CD14-positive monocyte (primary cell): ENCODE results near the gene NUP62CL. TPM values are rescaled to one million over a fixed set of nuclear protein-coding genes. Genes with fewer than 3 reads are reported as not detected.
A peak's percentile ranks its signal among the peaks of the same experiment; 100 is the strongest.

ENCODE experiments used
- DNase-seq, 3 donors: peaks; one replicate each; pipeline ENCODE4 v3.0.0-alpha.2; 2011 to 2022
- H2AFZ ChIP-seq: 2 replicates; pipeline ENCODE4 v1.6.0; 2012; ENCODE audit warnings: mild to moderate bottlenecking, low read depth, low read length, inconsistent platforms; ENCODE audit not compliant: insufficient read depth, poor library complexity, severe bottlenecking
- H3K27ac ChIP-seq, 2 donors: 1 replicate in 1 of 2; 2 replicates in 1 of 2; pipeline ENCODE4 v1.5.1; 2012 to 2013; ENCODE audit warnings: low read length in 2 of 2, control low read depth in 1 of 2, inconsistent platforms in 1 of 2, low read depth in 1 of 2, mild to moderate bottlenecking in 1 of 2
- H3K27me3 ChIP-seq, 2 donors: one replicate each; pipeline versions ENCODE4 v1.6.0 to v1.6.1; 2011 to 2013; ENCODE audit warnings: low read length in 2 of 2; ENCODE audit not compliant: control insufficient read depth in 2 of 2, insufficient read depth in 2 of 2
- H3K36me3 ChIP-seq, 2 donors: replicated peaks in 1 of 2; 1 replicate in 1 of 2; 2 replicates in 1 of 2; pipeline versions ENCODE4 v1.5.1 to v1.6.1; 2012 to 2013; ENCODE audit warnings: low read length in 2 of 2, control low read depth in 1 of 2, inconsistent platforms in 1 of 2, mild to moderate bottlenecking in 1 of 2; ENCODE audit not compliant: insufficient read depth in 2 of 2, control insufficient read depth in 1 of 2
- H3K4me1 ChIP-seq, 2 donors: 1 replicate in 1 of 2; 2 replicates in 1 of 2; pipeline versions ENCODE4 v1.5.1 to v1.6.1; 2012 to 2013; ENCODE audit warnings: low read length in 2 of 2, control low read depth in 1 of 2, inconsistent platforms in 1 of 2, mild to moderate bottlenecking in 1 of 2, moderate library complexity in 1 of 2; ENCODE audit not compliant: insufficient read depth in 2 of 2, control insufficient read depth in 1 of 2
- H3K4me2 ChIP-seq: replicated peaks from 2 replicates; pipeline ENCODE3; 2012; ENCODE audit warnings: low read length, moderate library complexity, mild to moderate bottlenecking; ENCODE audit not compliant: poor library complexity, severe bottlenecking; ENCODE audit errors: extremely low read depth
- H3K4me3 ChIP-seq, 3 experiments: fragments of 200-600 bp in 1 of 3; sonication (generic) in 1 of 3; replicated peaks in 1 of 3; 1 replicate in 2 of 3; 2 replicates in 1 of 3; pipeline ENCODE4 v1.5.1; 2011 to 2013; ENCODE audit warnings: low read length in 3 of 3, mild to moderate bottlenecking in 3 of 3, control low read depth in 2 of 3, low read depth in 2 of 3, inconsistent platforms in 1 of 3, moderate library complexity in 1 of 3
- H3K79me2 ChIP-seq: 2 replicates; pipeline ENCODE4 v1.6.0; 2012; ENCODE audit warnings: mild to moderate bottlenecking, control low read depth, inconsistent platforms, low read length, moderate library complexity; ENCODE audit not compliant: insufficient read depth
- H3K9ac ChIP-seq: 2 replicates; pipeline ENCODE4 v1.6.0; 2017; ENCODE audit warnings: low read length, mild to moderate bottlenecking; ENCODE audit not compliant: insufficient read depth, poor library complexity, severe bottlenecking
- H3K9me3 ChIP-seq, 2 donors: replicated peaks in 1 of 2; 1 replicate in 1 of 2; 2 replicates in 1 of 2; pipeline versions ENCODE4 v1.5.1 to v1.6.1; 2012 to 2013; ENCODE audit warnings: low read length in 2 of 2, control low read depth in 1 of 2; ENCODE audit not compliant: control insufficient read depth in 1 of 2, insufficient read depth in 1 of 2
- H4K20me1 ChIP-seq: 2 replicates; pipeline ENCODE4 v1.6.0; 2012; ENCODE audit warnings: mild to moderate bottlenecking, low read length, control low read depth, moderate library complexity; ENCODE audit not compliant: insufficient read depth
- H3K27ac Mint-ChIP-seq, 7 donors: one replicate each; pipeline ENCODE4 v1.8.0; 2020; ENCODE audit warnings: mild to moderate bottlenecking in 7 of 7, mixed read lengths in 7 of 7, moderate library complexity in 6 of 7, inconsistent platforms in 2 of 7
- H3K27me3 Mint-ChIP-seq, 3 donors: one replicate each; pipeline ENCODE4 v1.8.0; 2021 to 2022; ENCODE audit warnings: low read depth in 3 of 3, mild to moderate bottlenecking in 3 of 3, mixed read lengths in 3 of 3, moderate library complexity in 3 of 3, inconsistent platforms in 1 of 3
- H3K36me3 Mint-ChIP-seq, 2 donors: one replicate each; pipeline ENCODE4 v1.8.0; 2020; ENCODE audit warnings: mixed read lengths in 2 of 2, inconsistent platforms in 1 of 2, mild to moderate bottlenecking in 1 of 2
- H3K4me1 Mint-ChIP-seq: one replicate; pipeline ENCODE4 v1.8.0; 2020; ENCODE audit warnings: mild to moderate bottlenecking, mixed read lengths
- H3K4me3 Mint-ChIP-seq, 2 donors: one replicate each; pipeline ENCODE4 v1.8.0; 2020; ENCODE audit warnings: mild to moderate bottlenecking in 2 of 2, mixed read lengths in 2 of 2, moderate library complexity in 1 of 2
- H3K9me3 Mint-ChIP-seq, 7 donors: one replicate each; pipeline ENCODE4 v1.8.0; 2020 to 2022; ENCODE audit warnings: mixed read lengths in 7 of 7, mild to moderate bottlenecking in 6 of 7, moderate library complexity in 6 of 7, inconsistent platforms in 2 of 7
- WGBS: methylation state at CpG from one replicate; pipeline ENCODE4 v1.1.5; 2013; ENCODE audit warnings: missing lambda C conversion rate; ENCODE audit not compliant: insufficient coverage; 5-methylcytosine and 5-hydroxymethylcytosine counted together
- intact Hi-C, 2 donors: fragments of 100-400 bp; cut with micrococcal nuclease; formaldehyde crosslinking; loops; one replicate each; pipeline versions ENCODE4 v1.15.0 to v1.15.1; 2023
- polyA plus RNA-seq, 3 donors: library from polyadenylated mRNA; depleted of rRNA in 1 of 3; unstranded in 2 of 3; stranded (reverse) in 1 of 3; fragments of 300-500 nt in 2 of 3; fragments of >200 nt in 1 of 3; fragmentation: Illumina TruSeq in 2 of 3; gene quantifications; 1 replicate in 2 of 3; 2 replicates in 1 of 3; pipeline ENCODE4 v1.2.3, GENCODE V29; 2012 to 2021
- TF ChIP-seq, protein P1 (sequence below): fragments of 200-600 bp; IDR thresholded peaks from one replicate; pipeline ENCODE4 v1.8.0; 2022; ENCODE audit warnings: antibody characterized with exemption, mild to moderate bottlenecking

Gene NUP62CL
- polyA plus RNA-seq, 3 donors, result 0.09 TPM; not detected in 2

DNA sequence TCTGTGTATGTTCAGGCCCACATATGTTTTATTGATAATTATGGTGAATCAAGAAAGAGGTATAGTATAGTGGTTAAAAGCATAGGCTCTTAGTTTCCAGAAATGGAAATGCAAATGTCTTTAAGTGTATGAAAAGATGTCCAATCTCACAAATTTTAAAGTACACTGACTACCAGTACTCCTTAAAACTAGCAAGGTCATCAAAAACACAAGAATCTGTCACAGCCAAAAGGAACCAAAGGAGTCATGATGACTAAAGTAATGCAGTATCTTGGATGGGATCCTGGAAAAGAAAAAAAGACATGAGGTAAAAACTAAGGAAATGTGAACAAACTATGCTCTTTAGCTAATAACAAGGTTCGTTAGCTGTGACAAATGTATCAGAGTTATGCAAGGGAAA is 87.0 kb downstream of the NUP62CL start:
- Mint-ChIP-seq H3K9me3 (no peaks in the 10 kb centered on the region), H3K27ac (no peak overlapping the region), H3K27me3 (peaks cover 0 to 14% (median 0%) of the 10 kb centered on the region in 3 donors), H3K4me1 (peaks cover 15% of the 10 kb centered on the region), H3K4me3 (no peak overlapping the region), H3K36me3 (peaks cover 27% of the 10 kb centered on the region in 2 donors)
- Histone ChIP-seq H3K4me2 (no peak overlapping the region), H3K79me2 (peaks cover 12% of the 10 kb centered on the region), H3K36me3 (peaks cover 22 to 25% of the 10 kb centered on the region in 2 donors), H3K27ac (no peak overlapping the region), H3K4me1 (peaks cover 5% of the 10 kb centered on the region in 2 donors), H2AFZ (peak overlapping the region; percentile 82), H3K9ac (no peak overlapping the region), H3K27me3 (no peaks in the 10 kb centered on the region), H3K4me3 (no peak overlapping the region), H3K9me3 (no peaks in the 10 kb centered on the region), H4K20me1 (no peaks in the 10 kb centered on the region)
- no CpG with 5 or more reads among the region's 1 CpG for WGBS
- intact Hi-C loops, result no loop called here
- TF ChIP-seq, protein P1, sequence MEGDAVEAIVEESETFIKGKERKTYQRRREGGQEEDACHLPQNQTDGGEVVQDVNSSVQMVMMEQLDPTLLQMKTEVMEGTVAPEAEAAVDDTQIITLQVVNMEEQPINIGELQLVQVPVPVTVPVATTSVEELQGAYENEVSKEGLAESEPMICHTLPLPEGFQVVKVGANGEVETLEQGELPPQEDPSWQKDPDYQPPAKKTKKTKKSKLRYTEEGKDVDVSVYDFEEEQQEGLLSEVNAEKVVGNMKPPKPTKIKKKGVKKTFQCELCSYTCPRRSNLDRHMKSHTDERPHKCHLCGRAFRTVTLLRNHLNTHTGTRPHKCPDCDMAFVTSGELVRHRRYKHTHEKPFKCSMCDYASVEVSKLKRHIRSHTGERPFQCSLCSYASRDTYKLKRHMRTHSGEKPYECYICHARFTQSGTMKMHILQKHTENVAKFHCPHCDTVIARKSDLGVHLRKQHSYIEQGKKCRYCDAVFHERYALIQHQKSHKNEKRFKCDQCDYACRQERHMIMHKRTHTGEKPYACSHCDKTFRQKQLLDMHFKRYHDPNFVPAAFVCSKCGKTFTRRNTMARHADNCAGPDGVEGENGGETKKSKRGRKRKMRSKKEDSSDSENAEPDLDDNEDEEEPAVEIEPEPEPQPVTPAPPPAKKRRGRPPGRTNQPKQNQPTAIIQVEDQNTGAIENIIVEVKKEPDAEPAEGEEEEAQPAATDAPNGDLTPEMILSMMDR, result no peak
- no peak for DNase-seq

DNA sequence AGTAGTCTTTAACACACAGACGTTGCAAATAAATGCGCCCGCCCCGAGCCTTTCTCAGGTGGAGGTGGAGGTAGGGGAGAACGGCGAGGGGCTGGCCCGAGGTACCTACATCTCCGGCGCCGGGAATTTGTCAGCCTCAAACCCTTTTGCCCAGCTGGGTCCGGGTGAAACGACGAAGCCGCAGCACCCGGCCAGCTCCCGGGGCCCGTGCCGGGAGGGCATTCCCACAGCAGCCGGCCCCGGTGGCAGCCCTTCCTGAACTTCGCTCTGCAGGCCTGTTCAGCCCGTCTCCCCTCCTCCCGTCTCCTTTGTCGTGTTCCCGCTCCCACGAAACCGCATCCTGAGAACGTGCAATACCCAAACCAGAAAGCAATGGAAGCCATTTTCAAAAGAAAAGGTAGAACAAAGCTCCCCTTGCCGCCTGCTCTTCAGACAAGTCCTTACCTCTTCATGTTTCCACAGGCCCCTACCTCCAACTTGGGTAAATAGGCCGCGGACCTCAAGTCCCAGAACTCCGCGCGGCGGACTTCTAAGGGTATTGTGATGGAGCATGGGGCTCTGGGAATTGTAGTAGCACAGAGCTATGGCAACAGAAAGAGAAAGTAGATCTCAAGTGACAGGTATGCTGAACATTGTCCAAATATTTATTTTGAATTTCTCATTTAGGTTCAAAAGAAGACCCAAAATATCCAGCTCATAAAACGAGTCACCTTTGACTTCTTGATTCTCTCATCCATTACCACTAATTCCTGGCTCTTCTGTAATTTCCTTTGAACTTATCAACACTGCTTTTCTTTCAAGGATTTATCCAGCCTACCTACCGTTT is 87.7 kb downstream of the NUP62CL start, which contains the start of gene RBM41:
RBM41 (minus strand) TSS at position 501 of the 826 bp plus-strand sequence; CDS start at position 452, 49 bp downstream.
- Mint-ChIP-seq H3K9me3 (no peaks in the 10 kb centered on the region), H3K4me3 (peak within 1 kb of the TSS; percentile 96), H3K4me1 (peaks cover 15% of the 10 kb centered on the region), H3K27ac (peak within 1 kb of the TSS; percentile 83 to 94 (median 88)), H3K27me3 (peaks cover 0 to 13% (median 0%) of the 10 kb centered on the region in 3 donors), H3K36me3 (peaks cover 35% of the 10 kb centered on the region in 2 donors)
- peak; percentile 29 to 48 (median 31) for DNase-seq
- Histone ChIP-seq H3K36me3 (peaks cover 29 to 33% of the 10 kb centered on the region in 2 donors), H3K27me3 (no peaks in the 10 kb centered on the region), H3K79me2 (peaks cover 12% of the 10 kb centered on the region), H3K9ac (peak within 1 kb of the TSS; percentile 57), H3K4me1 (peaks cover 5% of the 10 kb centered on the region in 2 donors), H2AFZ (peak within 1 kb of the TSS; percentile 82), H3K27ac (peak within 1 kb of the TSS; percentile 54 to 56), H4K20me1 (no peaks in the 10 kb centered on the region), H3K4me3 (peak within 1 kb of the TSS; percentile 59 to 85 (median 74)), H3K4me2 (peak within 1 kb of the TSS; percentile 72), H3K9me3 (no peaks in the 10 kb centered on the region)
- intact Hi-C loops, result no loop called here
- TF ChIP-seq, protein P1, result no peak
- WGBS, result 0% methylated on average over 24 of the region's 37 CpGs
